NCI-H2196 treated with DMSO at 0.1 percent for 48 hours (cell line): Measurements from ENCODE around the gene CACNG4.
A peak's percentile ranks its signal among the peaks of the same experiment; 100 is the strongest.
"Not testable (repeated sequence)": the region's sequence is repeated elsewhere in the genome, so short reads cannot be mapped to it uniquely, and the experiment has no call there.

ENCODE experiments used
- DNase-seq: peaks from one replicate; lab custom pipeline; 2025; ENCODE audit not compliant: unreplicated experiment; lab: John Stamatoyannopoulos, UW

Gene CACNG4

DNA sequence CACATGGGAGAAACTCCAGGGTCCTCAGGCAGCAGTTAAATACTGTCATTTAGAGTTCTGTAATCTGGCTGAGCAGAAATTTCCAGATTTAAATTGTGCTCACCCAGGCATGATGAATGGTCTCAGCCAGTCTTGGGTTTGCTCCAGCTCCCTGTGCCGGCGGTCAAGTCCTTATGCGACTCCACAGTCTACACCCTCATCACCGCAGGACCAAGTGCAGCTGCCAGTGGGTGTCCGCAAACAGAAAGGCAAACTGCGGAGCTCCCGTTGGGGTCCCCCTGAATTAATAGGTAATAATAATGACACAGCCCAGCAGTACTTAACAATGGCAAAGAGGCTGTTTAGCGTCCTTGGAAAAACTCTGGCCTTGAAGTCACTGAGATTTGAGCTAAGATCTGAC lies 3.9 kb upstream of the CACNG4 start:
- no peak for DNase-seq

DNA sequence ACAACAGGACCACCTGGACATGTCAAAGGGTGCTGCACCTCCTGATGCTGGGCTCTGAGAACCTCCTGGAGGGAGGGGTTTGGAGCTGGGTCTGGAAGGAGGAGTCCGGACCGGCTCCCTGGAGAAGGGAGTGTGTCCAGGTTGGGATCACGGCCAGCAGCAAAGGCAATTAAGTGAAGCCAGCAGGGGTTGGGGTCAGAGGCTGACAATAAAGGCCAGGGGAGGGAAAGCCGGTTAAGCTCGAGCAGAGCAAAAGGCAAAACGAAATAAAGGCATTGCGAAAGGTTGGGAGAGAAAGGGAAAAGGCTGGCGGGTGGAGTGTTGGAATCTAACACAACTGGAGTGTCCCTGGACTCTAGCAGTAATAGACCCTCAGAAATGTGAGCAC lies 992 bp upstream of the CACNG4 start:
- no peak for DNase-seq

DNA sequence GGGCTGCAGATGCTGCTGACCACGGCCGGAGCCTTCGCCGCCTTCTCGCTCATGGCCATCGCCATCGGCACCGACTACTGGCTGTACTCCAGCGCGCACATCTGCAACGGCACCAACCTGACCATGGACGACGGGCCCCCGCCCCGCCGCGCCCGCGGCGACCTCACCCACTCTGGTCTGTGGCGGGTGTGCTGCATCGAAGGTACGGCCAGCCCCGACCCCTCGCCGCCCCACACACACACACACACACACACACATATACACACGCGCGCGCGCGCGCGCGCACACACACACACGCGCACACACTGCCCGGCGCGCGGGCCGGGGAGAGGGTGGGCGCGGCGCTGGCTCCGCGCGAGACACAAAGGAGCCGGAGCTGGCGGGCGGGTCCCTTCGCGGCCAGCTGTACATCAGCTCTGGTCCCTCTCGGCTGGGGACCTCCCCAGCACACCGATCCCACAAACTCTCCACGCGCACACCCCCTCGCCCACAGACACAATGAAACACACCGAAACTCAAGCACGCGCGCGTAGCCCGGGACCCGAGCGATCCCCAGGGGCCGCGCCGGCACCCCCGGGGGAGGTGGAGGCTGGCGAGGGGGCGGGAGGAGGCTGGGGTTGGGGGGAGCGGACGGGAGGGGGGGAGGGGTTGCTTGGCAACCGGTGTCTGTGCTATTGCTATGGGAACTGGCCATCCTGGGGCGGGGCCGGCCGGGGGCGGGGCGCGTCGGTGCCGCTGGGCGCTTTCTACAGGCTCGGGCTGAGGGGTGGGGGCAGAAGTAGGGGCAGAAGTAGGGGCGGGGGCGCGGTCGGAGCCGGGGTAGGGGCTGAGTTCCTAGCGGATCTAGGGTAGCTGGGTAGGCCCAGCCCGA lies 658 bp downstream of the CACNG4 start:
- DNase-seq = peak; percentile 22

DNA sequence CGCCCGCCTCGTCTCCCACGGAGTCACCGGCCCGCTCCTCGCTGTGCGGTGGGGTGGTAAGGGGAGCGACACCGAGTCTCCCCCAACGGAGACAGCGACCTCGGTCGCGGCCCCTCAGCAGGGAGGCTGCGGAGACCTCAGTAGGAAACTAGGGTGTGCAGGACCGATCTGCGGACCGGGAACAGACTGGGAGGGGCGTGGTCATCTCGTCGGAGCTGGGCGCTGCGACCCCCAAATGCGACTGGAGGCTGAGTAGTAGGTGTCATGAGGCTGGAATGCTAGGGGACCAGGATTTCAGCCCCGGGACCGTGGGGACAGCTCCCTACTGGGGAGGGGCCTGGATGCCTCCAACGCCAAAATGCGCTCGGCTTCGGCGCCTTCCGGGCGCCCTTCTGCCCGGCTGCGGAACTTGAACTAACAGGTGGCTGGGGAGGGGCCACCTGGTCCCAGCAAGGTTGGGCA lies 1.3 kb downstream of the CACNG4 start:
- no peak for DNase-seq

DNA sequence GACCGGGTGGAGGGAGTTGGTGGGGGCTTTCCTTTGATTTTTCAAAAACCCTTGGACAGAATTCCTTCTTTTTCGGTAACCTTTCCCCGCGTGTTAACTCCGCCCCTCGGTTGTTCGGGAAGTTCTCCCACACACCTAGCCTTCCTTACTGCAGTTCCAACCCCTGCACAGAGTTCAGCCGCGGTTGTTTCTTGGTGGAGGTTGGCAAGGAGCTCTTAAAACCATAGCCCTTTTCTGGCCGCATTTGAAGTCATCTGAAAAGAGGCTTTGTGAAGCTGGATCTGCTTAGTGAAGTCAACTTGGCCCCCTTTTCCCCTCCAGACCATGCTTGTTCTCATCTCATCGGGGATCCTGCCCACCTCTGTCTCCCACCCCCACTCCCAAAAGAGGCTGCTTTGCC lies 1.8 kb downstream of the CACNG4 start:
- no peak for DNase-seq

DNA sequence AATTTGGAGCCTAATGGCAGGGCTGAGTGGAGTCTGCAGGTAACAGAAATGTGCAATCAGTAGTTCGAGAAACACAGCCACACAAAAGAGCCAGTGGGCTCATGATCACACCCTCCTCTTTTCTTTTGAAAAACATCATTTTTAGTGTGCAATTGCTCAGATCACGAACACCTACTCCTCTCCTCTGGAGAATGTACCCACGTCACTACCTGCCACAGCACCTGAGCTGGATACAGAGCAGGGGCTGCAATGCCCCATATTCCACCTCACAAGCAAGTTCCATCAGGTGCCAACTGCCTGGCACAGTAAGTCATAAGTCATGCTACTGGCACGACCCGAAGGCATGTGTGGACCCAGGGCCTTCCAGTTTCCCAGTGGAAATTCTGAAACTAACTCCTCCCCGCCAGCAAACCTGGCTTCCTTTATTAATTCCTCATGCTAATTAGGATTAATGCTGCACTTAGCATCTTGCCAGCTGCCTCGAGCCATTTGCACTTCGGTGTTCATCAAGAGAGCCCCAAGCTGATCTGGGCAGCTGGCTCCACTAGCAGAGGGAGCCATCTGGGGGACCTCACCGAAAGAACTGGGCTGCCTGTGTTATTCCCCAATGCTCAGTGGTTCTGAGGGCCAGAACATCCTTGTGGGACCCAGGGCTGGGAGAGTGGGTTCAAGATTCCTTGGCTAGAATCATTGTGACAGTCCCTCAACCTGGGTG lies 2.4 kb downstream of the CACNG4 start:
- DNase-seq = no peak

DNA sequence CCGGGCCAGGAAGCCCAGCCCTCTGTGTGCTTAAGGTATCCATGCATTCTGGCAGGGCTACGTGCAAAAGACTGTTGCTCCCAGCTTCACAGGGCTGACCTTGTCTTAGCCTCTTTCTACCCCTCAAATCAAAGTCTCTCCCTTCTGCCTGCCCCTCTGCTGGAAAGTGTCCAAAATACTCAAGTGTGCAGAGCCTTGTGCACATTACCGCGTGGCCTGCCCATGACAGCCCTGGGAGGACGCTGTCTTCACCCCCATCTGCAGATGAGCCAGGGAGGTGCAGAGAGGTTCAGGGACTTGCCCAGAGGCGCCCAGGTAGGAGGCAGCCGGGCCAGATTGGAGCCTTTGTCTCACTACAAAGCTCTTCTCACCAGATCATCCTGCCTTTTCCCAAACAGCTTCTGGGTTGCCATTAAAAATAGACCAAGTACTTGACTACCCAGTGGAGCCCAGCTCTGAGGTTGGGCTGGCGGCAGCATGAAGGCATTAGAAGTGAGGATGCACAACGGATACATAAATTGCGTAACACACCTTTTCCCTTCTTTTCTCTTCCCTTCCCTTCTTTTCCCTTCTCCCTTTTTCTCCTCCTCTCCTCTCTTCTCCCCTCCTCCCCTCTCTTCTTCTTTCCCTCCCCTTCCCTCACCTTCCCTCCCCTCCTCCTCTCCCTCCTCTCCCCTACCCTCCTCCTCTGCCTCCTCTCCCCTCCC lies 3.5 kb downstream of the CACNG4 start:
- no peak for DNase-seq

DNA sequence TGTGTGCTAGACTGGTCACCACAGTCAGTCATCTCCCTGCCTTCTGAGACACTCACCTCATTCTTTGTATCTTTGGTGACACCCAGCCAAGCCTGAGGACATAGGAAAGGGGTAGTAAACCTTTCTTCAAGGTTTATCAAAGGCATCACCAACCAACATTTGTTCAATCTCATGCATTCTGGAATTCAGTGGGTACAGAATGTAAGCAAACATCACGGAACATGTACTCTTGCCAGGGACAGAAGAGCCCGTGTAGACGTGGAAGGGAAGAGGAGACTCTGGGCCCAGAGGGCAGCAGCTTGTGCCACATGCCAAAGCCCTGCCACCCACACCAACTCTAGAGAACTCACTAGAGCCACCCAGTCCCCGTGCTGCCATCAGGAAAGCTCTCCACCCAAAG lies 4.4 kb downstream of the CACNG4 start:
- DNase-seq = no peak

DNA sequence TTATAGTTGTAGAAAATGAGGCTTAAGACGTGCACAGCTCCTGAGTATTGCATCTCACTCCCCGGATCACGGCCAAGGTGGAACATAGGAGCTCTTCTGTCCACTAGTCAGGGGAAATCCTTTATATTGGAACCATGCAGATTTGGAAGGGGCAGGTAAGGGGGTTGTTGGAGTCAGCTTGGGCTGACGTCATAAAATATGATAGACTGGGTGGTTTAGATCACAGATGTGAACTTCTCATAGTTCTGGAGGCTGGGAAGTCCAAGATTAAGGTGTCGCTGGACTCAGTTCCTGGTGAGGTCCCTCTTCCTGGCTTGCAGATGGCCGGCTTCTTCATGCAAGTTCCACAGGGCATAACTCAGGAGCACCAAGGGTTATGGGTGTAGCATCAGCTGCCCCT lies 5.6 kb downstream of the CACNG4 start:
- no peak for DNase-seq

DNA sequence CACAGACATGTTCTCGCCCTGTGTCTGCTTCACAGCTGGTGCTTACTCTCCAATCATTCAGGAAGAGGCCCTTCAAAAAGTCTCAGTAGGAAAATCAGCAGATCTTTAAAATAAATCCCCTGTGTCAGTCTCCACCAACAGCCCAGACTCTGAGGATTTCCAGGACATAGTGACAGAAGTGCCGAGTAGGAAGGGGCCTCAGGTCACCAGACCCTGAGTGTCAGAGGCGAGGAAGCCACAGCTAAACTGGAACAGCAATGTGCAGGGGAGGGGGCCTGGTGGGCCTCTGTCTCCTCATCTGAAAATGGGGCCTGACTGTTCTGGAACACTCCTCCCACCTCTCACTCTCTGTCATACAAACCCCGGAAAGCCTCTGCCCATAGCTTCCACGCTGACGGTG lies 6.3 kb downstream of the CACNG4 start:
- DNase-seq = no peak

DNA sequence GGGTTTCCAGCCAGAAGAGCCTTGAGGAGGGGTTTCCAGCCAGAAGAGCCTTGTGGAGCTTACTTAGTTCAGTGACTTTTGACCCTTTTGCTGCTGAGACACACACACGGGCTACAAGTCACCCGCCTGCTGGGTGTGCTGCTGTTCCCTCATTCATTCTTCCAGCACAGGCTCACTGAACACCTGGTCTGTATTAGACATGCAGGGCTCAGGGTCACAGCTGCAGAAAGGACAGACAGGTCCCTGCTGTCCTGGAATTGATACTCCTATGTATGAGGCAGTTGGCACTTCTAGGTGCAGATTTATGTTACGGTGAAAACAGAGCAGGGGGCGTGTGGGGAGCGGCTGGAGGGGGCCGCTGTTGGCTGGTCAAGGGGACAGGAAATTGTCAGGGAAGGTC lies 6.8 kb downstream of the CACNG4 start:
- DNase-seq = no peak

DNA sequence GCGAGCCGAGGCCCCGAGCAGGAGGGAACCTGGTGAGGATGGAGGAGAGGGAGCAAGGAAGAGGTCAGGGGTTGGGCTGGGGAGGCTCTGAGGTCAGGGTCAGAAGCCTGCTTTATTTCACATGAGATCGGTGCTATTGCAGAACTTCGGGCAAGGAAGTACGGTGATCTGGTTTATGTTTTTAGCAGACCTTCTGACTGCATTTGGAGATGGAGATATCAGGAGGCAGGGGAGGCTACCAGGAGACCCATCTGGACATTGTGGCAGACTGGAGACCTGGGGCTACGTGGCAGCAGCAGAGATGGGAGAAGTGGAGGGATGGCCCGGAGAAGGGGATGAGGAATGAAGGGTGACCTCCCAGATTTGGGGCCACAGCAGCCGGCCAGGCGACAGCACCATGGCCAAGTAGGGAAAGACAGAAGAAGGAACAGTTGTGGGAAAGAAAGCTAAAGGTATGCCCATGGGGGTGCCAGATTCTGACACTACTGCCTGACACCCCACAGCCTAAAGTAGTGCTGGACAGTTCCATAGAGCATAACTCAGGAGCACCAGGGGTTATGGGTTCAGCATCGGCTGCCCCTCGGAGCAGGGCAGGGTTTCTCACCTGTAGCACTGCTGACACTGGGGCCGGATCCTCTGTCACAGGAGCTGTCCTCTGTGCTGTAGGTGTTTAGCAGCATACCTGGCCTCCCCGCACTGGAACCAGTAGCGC lies 7.4 kb downstream of the CACNG4 start:
- DNase-seq = no peak

DNA sequence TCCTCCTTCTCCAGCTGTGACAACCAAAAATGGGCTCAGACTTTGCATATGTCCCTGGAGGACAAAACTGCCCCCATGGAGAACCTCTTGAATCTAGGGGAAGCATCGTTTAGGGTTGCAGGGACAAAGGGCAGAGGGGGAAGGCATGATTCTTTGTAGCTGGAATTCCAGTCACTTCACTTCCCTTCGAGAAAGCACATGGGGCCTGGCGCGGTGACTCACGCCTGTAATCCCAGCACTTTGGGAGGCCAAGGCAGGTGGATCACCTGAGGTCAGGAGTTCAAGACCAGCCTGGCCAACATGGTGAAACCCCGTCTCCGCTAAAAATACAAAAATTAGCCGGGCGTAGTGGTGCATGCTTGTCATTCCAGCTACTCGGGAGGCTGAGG lies 7.9 kb downstream of the CACNG4 start:
- not testable (repeated sequence) for DNase-seq

DNA sequence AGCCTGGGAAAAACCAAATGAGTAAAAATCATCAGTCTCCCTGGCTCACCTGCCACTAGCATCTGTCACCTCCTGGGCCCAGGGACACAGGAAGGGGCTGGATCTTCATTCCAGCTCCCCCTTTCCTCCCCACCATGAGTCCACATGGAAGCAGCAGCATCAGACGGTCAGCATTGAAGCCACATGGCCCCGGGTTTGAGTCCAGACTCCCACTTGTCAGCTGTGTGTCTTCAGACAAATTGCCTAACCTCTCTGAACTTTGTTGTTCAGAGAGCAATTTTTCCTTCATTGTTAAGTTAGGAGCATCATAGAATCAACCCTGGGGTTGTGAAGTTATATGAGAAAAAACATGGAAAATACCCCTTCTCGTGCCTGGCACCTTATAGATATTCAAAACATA lies 10.7 kb downstream of the CACNG4 start:
- no peak for DNase-seq

DNA sequence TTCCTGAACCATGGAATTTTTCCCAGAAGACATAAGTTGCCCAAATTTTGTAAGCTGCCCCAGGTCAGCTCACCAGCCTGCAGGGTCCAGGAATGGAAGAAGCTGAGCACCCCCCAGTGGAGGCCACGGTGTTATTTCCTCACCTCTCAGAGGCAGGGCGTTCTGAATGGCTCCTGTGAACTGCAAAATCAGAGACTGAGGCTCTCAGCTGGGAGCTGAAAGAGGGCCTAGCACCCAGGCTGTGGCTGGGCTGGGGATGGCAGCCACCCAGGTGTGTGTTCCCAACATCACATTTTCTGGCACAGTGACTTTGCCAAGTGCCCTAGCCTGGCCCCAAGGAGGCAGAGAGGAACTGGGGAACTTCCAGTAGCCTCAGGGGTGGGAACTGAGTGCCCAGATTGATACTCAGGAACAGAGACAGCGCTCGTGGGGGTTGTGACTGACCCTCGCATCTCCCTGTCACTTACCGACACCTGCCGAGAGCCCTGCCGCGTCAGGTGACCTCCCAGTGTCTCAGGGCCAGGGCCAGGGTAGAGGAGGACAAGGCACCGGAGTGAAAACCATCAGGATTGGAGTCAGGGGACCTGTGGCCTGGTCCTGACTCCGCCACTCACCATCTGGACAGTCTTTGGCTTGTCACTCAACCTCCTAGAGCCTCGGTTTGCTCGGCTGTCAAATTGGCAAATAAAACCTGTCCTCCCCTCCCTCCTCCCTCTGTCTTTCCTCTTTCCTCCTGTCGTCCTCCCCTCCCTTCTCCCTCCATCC lies 11.3 kb downstream of the CACNG4 start:
- DNase-seq = no peak

DNA sequence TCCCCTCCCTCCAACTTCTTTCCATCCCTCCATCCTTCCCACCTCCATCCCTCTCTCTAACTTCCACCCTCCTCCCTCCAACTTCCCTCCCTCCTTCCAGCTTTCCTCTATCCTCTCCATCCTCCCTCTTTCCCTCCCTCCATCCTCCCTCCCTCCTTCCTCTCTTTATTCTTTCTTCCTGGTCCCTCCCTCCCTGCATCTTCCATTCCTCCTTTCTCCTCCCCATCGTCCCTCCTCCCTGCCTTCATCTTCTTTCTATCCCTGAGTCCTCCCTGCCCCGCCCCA lies 11.8 kb downstream of the CACNG4 start:
- no peak for DNase-seq

DNA sequence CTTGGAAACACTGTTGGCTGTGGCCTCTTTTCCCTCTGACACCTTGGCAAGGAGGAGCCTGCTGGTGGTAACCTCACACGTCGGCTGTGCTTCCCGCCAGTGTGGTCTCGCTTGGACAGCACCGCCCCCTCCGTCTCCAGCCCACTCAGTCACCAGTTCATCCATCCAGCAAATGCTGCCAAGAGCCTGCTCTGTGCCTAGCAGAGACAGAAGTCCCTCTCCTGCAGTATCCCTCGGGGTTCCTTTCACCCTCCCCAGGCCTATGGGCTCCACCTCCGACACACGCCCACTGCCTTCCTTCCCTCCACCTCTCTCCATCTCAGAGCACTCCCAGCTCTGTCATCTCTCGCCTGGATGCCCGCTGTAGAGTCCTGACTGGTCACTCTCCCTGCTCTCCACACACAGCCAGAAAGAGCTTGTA lies 12.3 kb downstream of the CACNG4 start:
- DNase-seq = no peak

DNA sequence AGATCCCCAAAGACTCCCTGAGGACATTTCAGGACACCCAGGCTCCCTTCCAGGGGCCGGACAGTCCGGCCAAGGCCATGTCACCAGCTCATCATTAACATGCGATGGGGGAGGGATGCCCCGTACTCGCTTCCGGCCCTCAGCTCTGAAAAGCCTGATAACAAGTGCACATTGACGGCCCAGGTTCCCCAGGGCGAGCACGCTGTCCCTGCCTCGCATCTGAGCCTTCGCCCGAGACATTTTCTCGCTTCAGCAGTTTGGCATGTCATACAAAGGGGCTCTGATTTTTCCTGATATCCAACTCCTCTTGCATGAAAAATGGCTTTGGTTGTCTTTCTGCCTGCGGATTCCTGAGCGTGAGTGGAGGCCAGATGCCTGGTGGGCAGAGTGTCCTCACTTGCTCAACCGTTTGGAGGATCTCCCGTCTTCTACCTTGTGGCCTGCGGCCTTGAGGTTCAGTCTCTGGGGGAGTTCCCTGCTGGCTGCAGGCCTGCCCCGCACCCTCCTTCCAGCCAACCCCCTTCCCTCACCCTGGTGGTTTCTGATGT lies 14.1 kb downstream of the CACNG4 start:
- DNase-seq = no peak

DNA sequence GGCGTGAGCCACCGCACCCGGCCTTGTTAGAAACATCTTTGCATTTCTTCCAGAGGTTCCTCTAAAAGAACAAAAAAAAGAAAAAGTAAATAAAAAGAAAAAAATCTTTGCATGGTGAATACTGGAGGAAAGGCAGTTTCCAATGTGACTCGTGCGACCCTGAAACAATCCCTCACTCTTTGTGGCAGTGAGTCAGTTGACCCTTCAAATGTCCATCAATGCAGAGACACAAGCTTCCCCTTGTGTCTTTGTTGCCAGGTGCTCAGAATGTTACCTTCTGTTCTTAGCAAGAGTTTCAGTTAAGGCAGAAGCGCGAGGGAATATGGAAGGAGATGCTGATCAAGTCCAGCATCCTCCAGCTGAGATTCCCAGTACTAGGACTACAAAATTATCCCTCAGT lies 16.4 kb downstream of the CACNG4 start:
- DNase-seq = no peak

DNA sequence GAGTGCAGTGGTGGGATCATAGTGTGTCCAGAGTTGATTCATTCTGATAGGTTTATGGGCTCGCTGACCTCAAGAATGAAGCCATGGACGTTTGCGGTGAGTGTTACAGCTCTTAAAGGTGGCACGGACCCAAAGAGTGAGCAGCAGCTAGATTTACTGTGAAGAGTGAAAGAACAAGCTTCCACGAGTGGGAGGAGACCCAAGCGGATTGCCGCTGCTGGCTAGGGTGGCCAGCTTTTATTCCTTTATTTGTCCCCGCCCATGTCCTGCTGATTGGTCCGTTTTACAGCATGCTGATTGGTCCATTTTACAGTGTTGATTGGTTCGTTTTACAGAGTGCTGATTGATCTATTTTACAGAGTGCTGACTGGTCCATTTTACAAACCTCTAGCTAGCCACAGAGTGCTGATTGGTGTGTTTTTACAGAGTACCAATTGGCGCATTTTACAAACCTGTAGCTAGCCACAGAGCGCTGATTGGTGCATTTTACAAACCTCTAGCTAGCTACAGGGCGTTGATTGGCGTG lies 17.5 kb downstream of the CACNG4 start:
- DNase-seq = no peak
